ENCODE measurements around the gene AOPEP. TPM values are rescaled to one million over a fixed set of nuclear protein-coding genes. Genes with fewer than 3 reads are reported as not detected.

The AOPEP gene
- total RNA-seq, 2 experiments from 2014 or later = 6.9 to 7.0 TPM

- H3K27me3 Mint-ChIP-seq = peaks cover 59% of the 10 kb centered on the region
- POLR2A ChIA-PET = no interaction called here
These were observed 12.9 kb upstream of the AOPEP start for GRCh38 chr9:94713436-94714215.

DNA sequence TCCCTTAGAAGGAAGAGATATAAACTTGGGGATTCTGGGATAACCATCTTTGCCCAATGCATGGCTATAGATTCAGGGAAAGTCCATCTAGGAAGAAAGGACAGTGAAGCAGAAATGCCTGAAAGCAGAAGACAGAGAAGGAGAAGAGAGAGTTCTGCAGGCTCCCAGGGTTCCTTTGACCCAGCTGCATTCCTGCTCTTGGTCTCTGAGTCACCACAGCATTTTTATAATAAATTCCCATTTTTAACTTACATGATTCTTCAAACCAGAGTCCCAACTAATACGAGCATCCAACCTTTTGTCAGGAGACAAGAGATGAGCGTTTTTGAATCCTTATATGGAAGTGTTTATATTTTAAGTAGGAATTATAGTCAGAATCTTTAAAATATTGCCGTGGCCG is 12.0 kb upstream of the AOPEP start:
- Histone ChIP-seq H3K4me1 (ENCODE audit: insufficient read depth, low read length) (no peaks in the 10 kb centered on the region), H3K36me3 (ENCODE audit: insufficient read depth, low read length) (no peaks in the 10 kb centered on the region), H3K9me3 (ENCODE audit: control insufficient read depth in 1 of 2, insufficient read depth in 1 of 2, low read length in 2 of 2) (peaks cover 0 to 4% of the 10 kb centered on the region in 2 experiments), H3K27me3 (ENCODE audit: control insufficient read depth in 1 of 2, insufficient read depth in 2 of 2, low read length in 2 of 2) (peaks cover 4 to 13% of the 10 kb centered on the region in 2 experiments), H3K27ac (ENCODE audit: low read depth in 1 of 2, low read length in 2 of 2) (no peak overlapping the region), H3K4me3 (ENCODE audit: low read length) (no peak overlapping the region)
- no peak overlapping the region for H3K27ac Mint-ChIP-seq
- no peaks in the 10 kb centered on the region for H3K36me3 Mint-ChIP-seq (ENCODE audit: low read depth)
- peaks cover 61% of the 10 kb centered on the region for H3K27me3 Mint-ChIP-seq
- ATAC-seq (ENCODE audit: poor library complexity) (no peak), DNase-seq (no peak)
- TF ChIP-seq CTCF (IDR thresholded peaks at IDR 0.05) = no peak
- no peak overlapping the region for H3K4me3 Mint-ChIP-seq
- intact Hi-C loops (cut with DNase I, micrococcal nuclease) = no loop called here
- ChIA-PET CTCF (no interaction called here), POLR2A (no interaction called here)
- H3K9me3 Mint-ChIP-seq = no peaks in the 10 kb centered on the region
- H3K4me1 Mint-ChIP-seq (ENCODE audit: low read depth) = no peaks in the 10 kb centered on the region

More at GRCh38 chr9:94713436-94714215, 12.9 kb upstream of the AOPEP start:
- intact Hi-C loops (cut with DNase I, micrococcal nuclease) = no loop called here
- Mint-ChIP-seq H3K27ac (no peak overlapping the region), H3K4me1 (ENCODE audit: low read depth) (no peaks in the 10 kb centered on the region), H3K36me3 (ENCODE audit: low read depth) (no peaks in the 10 kb centered on the region), H3K9me3 (no peaks in the 10 kb centered on the region), H3K4me3 (no peak overlapping the region)
- CTCF ChIA-PET = no interaction called here
- DNase-seq (no peak), ATAC-seq (ENCODE audit: poor library complexity) (no peak)
- Histone ChIP-seq H3K9me3 (ENCODE audit: control insufficient read depth in 1 of 2, insufficient read depth in 1 of 2, low read length in 2 of 2) (peaks cover 0 to 4% of the 10 kb centered on the region in 2 experiments), H3K4me1 (ENCODE audit: insufficient read depth, low read length) (no peaks in the 10 kb centered on the region), H3K4me3 (ENCODE audit: low read length) (no peak overlapping the region), H3K36me3 (ENCODE audit: insufficient read depth, low read length) (no peaks in the 10 kb centered on the region), H3K27me3 (ENCODE audit: control insufficient read depth in 1 of 2, insufficient read depth in 2 of 2, low read length in 2 of 2) (peaks cover 4 to 13% of the 10 kb centered on the region in 2 experiments), H3K27ac (ENCODE audit: low read depth in 1 of 2, low read length in 2 of 2) (no peak overlapping the region)
- no peak for TF ChIP-seq CTCF (IDR thresholded peaks at IDR 0.05)

- intact Hi-C loops (cut with DNase I, micrococcal nuclease) = no loop called here
- Mint-ChIP-seq H3K36me3 (ENCODE audit: low read depth) (no peaks in the 10 kb centered on the region), H3K27ac (no peak overlapping the region), H3K4me1 (ENCODE audit: low read depth) (no peaks in the 10 kb centered on the region), H3K27me3 (peaks cover 41% of the 10 kb centered on the region), H3K9me3 (no peaks in the 10 kb centered on the region), H3K4me3 (no peak overlapping the region)
- no peak for TF ChIP-seq CTCF (IDR thresholded peaks at IDR 0.05)
- CTCF ChIA-PET = no interaction called here
- POLR2A ChIA-PET = interaction anchor here (1.2 kb wide), 1 partner anchor 8 kb away, joined by 4 read pairs; no protein-coding TSS in a partner anchor
- Histone ChIP-seq H3K4me3 (ENCODE audit: low read length) (no peak overlapping the region), H3K27me3 (ENCODE audit: control insufficient read depth in 1 of 2, insufficient read depth in 2 of 2, low read length in 2 of 2) (peaks cover 0 to 8% of the 10 kb centered on the region in 2 experiments), H3K27ac (ENCODE audit: low read depth in 1 of 2, low read length in 2 of 2) (no peak overlapping the region), H3K36me3 (ENCODE audit: insufficient read depth, low read length) (no peaks in the 10 kb centered on the region), H3K9me3 (ENCODE audit: control insufficient read depth in 1 of 2, insufficient read depth in 1 of 2, low read length in 2 of 2) (peaks cover 0 to 4% of the 10 kb centered on the region in 2 experiments), H3K4me1 (ENCODE audit: insufficient read depth, low read length) (no peaks in the 10 kb centered on the region)
- no peak for DNase-seq
- ATAC-seq (ENCODE audit: poor library complexity) = no peak
These were observed 8.7 kb upstream of the AOPEP start for GRCh38 chr9:94717761-94718160.

Data from CD4-positive, alpha-beta T cell (primary cell).